Ovary (tissue), 3 donors: Measurements from ENCODE around the gene MMP20.

Experiments
- CTCF ChIP-seq, 3 donors: fragments of 450-650 bp in 2 of 3; fragments of 200-600 bp in 1 of 3; IDR thresholded peaks; one replicate each; pipeline versions ENCODE4 v1.5.1 to v1.8.0; 2016 to 2022; ENCODE audit warnings: antibody characterized with exemption in 3 of 3, mild to moderate bottlenecking in 1 of 3
- EP300 ChIP-seq: sonication (generic); formaldehyde crosslinking; IDR thresholded peaks from one replicate; pipeline ENCODE4 v1.6.1; 2017; ENCODE audit warnings: antibody characterized with exemption
- POLR2A ChIP-seq: fragments of 450-650 bp; IDR thresholded peaks from one replicate; pipeline ENCODE4 v1.6.1; 2017; ENCODE audit warnings: antibody characterized with exemption, mild to moderate bottlenecking, moderate library complexity
- donor health status: DM: no; HTN: no; CAD: no.

GRCh38 chr11:102614031-102614430, 11.1 kb downstream of the MMP20 start:
- TF ChIP-seq CTCF (IDR thresholded peaks at IDR 0.05) = no peak
- TF ChIP-seq POLR2A = no peak
- TF ChIP-seq EP300 = no peak
